Karpas-422 (cell line): ENCODE data around the gene IL1RAPL2. TPM values are rescaled to one million over a fixed set of nuclear protein-coding genes. Genes with fewer than 3 reads are reported as not detected.

Source experiments
- DNase-seq: peaks from one replicate; pipeline ENCODE4 v3.0.0-alpha.2; 2015
- H2AFZ ChIP-seq: fragments of 200-600 bp; sonication (generic); 2 replicates; pipeline ENCODE4 v1.6.1; 2014; ENCODE audit warnings: antibody characterized with exemption, low read length, mixed read lengths
- H3K27ac ChIP-seq: fragments of 200-600 bp; sonication (generic); 2 replicates; pipeline ENCODE4 v1.5.1; 2014; ENCODE audit warnings: mild to moderate bottlenecking, low read length, moderate library complexity
- H3K27me3 ChIP-seq: fragments of 200-600 bp; sonication (generic); 2 replicates; pipeline ENCODE4 v1.6.1; 2014; ENCODE audit warnings: low read length, mixed read lengths
- H3K36me3 ChIP-seq: fragments of 200-600 bp; sonication (generic); 2 replicates; pipeline ENCODE4 v1.6.1; 2014; ENCODE audit warnings: low read length, mixed read lengths; ENCODE audit not compliant: insufficient read depth
- H3K4me1 ChIP-seq: fragments of 200-600 bp; sonication (generic); 2 replicates; pipeline ENCODE4 v1.6.1; 2014; ENCODE audit warnings: mild to moderate bottlenecking, low read length, mixed read lengths
- H3K4me2 ChIP-seq: fragments of 200-600 bp; sonication (generic); 2 replicates; pipeline ENCODE4 v1.6.1; 2014; ENCODE audit warnings: low read length, low read depth, mild to moderate bottlenecking; ENCODE audit not compliant: poor library complexity, severe bottlenecking
- H3K4me3 ChIP-seq: fragments of 200-600 bp; sonication (generic); 2 replicates; pipeline ENCODE4 v1.5.1; 2014; ENCODE audit warnings: mild to moderate bottlenecking, antibody characterized with exemption, low read length, mixed read lengths
- H3K79me2 ChIP-seq: fragments of 200-600 bp; sonication (generic); 2 replicates; pipeline ENCODE4 v1.6.1; 2014; ENCODE audit warnings: mild to moderate bottlenecking, low read length, mixed read lengths
- H3K9ac ChIP-seq: fragments of 200-600 bp; sonication (generic); 2 replicates; pipeline ENCODE4 v1.6.0; 2014; ENCODE audit warnings: low read length
- H3K9me2 ChIP-seq: fragments of 200-600 bp; sonication (generic), shearing (Covaris generic); replicated peaks from 2 replicates; pipeline ENCODE4 v1.6.0; 2014; ENCODE audit warnings: mild to moderate bottlenecking, low read length, moderate library complexity; ENCODE audit not compliant: insufficient read depth
- H3K9me3 ChIP-seq: fragments of 300-700, 200-600 bp; sonication (generic); 2 replicates; pipeline ENCODE4 v1.6.1; 2014; ENCODE audit warnings: low read length, mixed read lengths
- H4K20me1 ChIP-seq: fragments of 200-600 bp; sonication (generic); 2 replicates; pipeline ENCODE4 v1.6.1; 2014; ENCODE audit warnings: mild to moderate bottlenecking, antibody characterized with exemption, low read length, low read depth; ENCODE audit not compliant: insufficient read depth
- total RNA-seq: library from RNA; depleted of rRNA; stranded (reverse); fragments of >200 nt; shearing (Covaris generic); gene quantifications from 2 replicates; pipeline ENCODE4 v1.2.3, GENCODE V29; 2014; ENCODE audit warnings: low replicate concordance

The IL1RAPL2 gene
- total RNA-seq, 1 experiment from 2014 or later = not detected

DNA sequence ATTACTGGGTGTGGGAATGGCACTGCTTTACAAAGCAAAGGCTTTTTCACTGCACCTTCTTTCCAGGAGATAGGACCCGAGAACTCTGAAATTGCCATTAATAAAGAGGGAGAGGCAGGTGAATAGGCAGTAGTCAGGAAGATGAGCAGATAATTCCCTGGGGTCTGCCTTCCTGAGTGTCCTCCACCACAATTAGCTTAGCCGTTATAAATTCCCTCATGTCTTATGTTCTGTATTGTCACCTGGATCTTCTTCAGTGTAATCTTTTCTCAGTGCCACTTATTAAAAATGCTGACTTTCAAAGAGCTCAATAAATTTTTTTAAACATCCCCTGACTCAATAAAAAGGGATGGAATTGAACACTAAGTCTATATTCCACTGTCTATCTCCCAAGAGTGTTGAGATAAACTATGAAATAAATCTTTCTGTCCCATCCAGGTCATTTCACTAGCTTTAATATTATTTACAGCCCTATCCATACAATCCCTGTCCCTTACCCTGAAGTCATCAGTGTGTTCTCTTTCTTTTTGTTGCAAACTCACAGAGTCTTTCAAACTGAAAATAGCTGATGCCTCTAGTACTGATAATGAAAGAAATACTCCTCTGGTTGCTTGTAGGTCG is 984.2 kb downstream of the IL1RAPL2 start:
- no peaks in the 10 kb centered on the region for H3K79me2 ChIP-seq
- H2AFZ ChIP-seq = no peak overlapping the region

DNA sequence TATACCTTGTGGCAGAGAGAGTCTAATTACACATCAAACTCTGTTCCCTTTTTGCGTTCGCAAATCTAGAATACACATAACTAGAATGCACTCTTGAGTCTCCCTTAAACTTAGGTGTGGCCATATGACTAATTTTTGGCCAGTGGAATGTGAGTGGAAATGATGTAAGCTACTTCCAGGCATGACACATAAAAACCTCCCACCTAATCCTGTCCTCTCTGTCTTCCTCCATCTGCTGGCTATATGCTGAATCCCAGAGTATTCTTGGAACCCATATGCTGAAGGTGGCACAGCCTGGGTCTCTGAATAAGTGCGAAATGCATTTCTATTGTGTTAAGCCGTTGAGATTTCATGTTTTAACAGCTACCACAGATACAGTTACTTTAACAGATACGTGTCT is 986.4 kb downstream of the IL1RAPL2 start:
- Histone ChIP-seq H3K9ac (no peak overlapping the region), H3K4me2 (no peak overlapping the region)

More for the DNA sequence above, 984.2 kb downstream of the IL1RAPL2 start:
- no peak overlapping the region for H3K4me2 ChIP-seq
- no peaks in the 10 kb centered on the region for H3K9me3 ChIP-seq
- H3K4me3 ChIP-seq = no peak overlapping the region
- no peaks in the 10 kb centered on the region for H3K9me2 ChIP-seq
- no peak for DNase-seq
- H4K20me1 ChIP-seq = no peaks in the 10 kb centered on the region
- H3K9ac ChIP-seq = no peak overlapping the region
- no peaks in the 10 kb centered on the region for H3K27me3 ChIP-seq
- no peak overlapping the region for H3K27ac ChIP-seq
- no peaks in the 10 kb centered on the region for H3K4me1 ChIP-seq
- H3K36me3 ChIP-seq = no peaks in the 10 kb centered on the region

DNA sequence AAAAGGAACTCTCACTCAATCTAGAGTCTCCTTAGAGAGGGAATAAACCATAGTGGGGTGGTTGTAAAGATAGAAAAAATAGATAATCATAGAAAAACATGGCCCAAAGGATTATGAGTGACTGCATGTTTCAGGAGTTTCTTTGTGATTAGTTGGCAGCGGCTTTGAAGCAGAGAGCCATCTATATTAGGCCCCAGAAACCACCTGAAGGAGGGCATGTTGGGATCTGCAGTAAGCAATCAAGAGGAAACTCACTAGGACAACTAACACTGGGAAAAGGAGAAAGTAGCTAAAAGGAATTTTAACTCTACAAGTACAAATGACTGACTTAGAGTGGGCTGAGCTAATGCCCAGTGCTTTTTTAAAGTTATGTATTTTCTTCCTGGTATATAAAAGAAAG is 987.1 kb downstream of the IL1RAPL2 start:
- no peaks in the 10 kb centered on the region for H3K27me3 ChIP-seq
- H3K9me3 ChIP-seq = no peaks in the 10 kb centered on the region
- H2AFZ ChIP-seq = no peak overlapping the region
- H4K20me1 ChIP-seq = no peaks in the 10 kb centered on the region
- DNase-seq = no peak
- no peak overlapping the region for H3K4me3 ChIP-seq
- H3K27ac ChIP-seq = no peak overlapping the region
- H3K4me2 ChIP-seq = no peak overlapping the region
- no peaks in the 10 kb centered on the region for H3K9me2 ChIP-seq
- no peaks in the 10 kb centered on the region for H3K4me1 ChIP-seq
- no peaks in the 10 kb centered on the region for H3K79me2 ChIP-seq
- H3K36me3 ChIP-seq = no peaks in the 10 kb centered on the region
- H3K9ac ChIP-seq = no peak overlapping the region

More for the DNA sequence above, 986.4 kb downstream of the IL1RAPL2 start:
- Histone ChIP-seq H3K27ac (no peak overlapping the region), H3K36me3 (no peaks in the 10 kb centered on the region), H3K9me3 (no peaks in the 10 kb centered on the region), H3K4me3 (no peak overlapping the region), H2AFZ (no peak overlapping the region), H3K79me2 (no peaks in the 10 kb centered on the region), H3K27me3 (no peaks in the 10 kb centered on the region), H3K4me1 (no peaks in the 10 kb centered on the region), H3K9me2 (no peaks in the 10 kb centered on the region), H4K20me1 (no peaks in the 10 kb centered on the region)
- no peak for DNase-seq

DNA sequence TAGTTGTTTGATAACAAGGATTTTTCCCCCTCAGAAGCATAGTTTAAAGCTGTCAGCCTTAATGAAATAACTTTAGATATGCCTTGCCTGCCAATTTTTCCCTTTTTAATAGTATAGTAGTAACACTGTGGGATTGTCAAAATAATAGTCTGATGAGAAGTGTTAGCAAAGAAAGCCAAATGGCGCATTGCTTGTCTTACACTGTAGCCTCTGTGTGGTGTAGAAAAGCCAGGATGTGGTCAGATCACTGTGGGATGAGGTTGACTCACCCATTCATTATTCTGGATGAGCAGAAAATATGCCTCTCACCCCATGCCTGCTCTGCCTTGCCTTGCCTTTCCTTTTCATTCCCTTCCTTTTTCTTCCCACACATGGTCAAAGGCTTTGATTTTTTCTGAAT is 998.5 kb downstream of the IL1RAPL2 start:
- no peak overlapping the region for H3K9ac ChIP-seq
- no peaks in the 10 kb centered on the region for H3K27me3 ChIP-seq
- H3K36me3 ChIP-seq = no peaks in the 10 kb centered on the region

DNA sequence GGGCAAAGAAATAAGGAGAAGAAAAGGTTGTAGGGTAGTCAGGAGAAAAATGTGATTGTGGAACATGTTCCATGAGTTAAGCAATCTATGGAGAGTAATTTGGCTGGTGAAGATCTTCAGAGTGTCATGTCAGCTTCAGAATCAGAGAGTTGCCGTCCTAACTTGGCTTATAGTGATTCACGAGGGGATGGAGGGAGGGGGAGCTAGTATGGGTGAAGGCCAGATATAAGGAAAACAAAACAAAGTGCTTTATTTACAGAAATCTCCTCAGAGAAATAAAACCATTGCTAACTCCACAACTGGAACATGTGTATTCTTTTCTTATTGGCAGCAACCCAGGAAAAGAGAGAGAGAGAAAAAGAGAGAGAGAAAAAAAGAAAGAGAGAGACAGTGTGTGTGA is 999.9 kb downstream of the IL1RAPL2 start:
- no peak for DNase-seq
- Histone ChIP-seq H3K9ac (no peak overlapping the region), H3K4me2 (no peak overlapping the region), H3K27ac (no peak overlapping the region), H3K9me3 (peaks cover 3% of the 10 kb centered on the region; the same call in 1 of the 2 replicates), H4K20me1 (no peaks in the 10 kb centered on the region), H2AFZ (no peak overlapping the region), H3K36me3 (no peaks in the 10 kb centered on the region), H3K9me2 (no peaks in the 10 kb centered on the region), H3K4me1 (no peaks in the 10 kb centered on the region), H3K4me3 (no peak overlapping the region), H3K27me3 (no peaks in the 10 kb centered on the region), H3K79me2 (no peaks in the 10 kb centered on the region)

More for the DNA sequence above, 998.5 kb downstream of the IL1RAPL2 start:
- H4K20me1 ChIP-seq = no peaks in the 10 kb centered on the region
- no peak overlapping the region for H3K4me3 ChIP-seq
- no peaks in the 10 kb centered on the region for H3K79me2 ChIP-seq
- H3K9me3 ChIP-seq = peaks cover 3% of the 10 kb centered on the region; the same call in 1 of the 2 replicates
- H3K4me1 ChIP-seq = no peaks in the 10 kb centered on the region
- H3K4me2 ChIP-seq = no peak overlapping the region
- H2AFZ ChIP-seq = no peak overlapping the region
- no peak overlapping the region for H3K27ac ChIP-seq
- no peaks in the 10 kb centered on the region for H3K9me2 ChIP-seq
- no peak for DNase-seq

DNA sequence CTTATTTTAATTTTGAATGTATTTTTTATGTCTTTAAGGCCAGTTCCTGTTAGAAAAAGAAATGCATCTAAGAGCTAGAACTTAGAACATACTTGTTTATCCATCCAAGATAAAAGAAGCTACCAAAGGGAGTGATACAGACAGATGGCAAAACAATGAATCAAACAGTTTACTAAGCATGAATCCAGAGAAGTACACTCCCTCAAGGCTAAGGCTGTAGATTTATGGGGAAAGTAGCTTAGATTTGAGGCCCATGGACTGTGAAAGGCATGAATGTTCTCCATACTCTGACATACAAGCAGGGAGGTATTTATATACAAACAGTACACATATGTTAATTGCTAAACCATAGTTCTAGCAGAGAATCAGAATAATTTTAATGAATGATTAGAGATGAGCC is 1001.1 kb downstream of the IL1RAPL2 start:
- Histone ChIP-seq H3K4me2 (no peak overlapping the region), H4K20me1 (no peaks in the 10 kb centered on the region), H3K9me3 (peaks cover 3% of the 10 kb centered on the region; the same call in 1 of the 2 replicates)

DNA sequence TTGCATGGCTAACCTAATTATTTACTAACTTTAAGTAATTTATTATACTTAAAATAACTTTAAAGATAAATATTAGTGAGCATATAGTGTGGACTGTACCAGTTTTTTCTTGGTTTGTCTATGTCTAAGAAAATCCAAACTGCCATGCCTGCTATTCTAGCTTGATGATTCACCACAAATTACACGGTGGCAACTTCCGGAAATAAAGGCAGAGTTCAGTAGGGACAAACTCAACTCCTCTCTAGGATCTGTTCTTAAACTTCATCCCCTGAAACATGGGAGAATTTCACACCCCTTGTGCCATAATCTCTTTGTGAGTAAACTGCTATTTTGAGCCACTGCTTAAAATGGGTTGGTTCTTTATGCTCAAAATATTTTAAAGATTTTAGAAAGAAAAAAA is 1042.7 kb downstream of the IL1RAPL2 start:
- no peaks in the 10 kb centered on the region for H3K9me2 ChIP-seq
- DNase-seq = no peak
- no peak overlapping the region for H2AFZ ChIP-seq
- no peak overlapping the region for H3K27ac ChIP-seq
- no peak overlapping the region for H3K4me2 ChIP-seq
- no peak overlapping the region for H3K4me3 ChIP-seq
- H3K4me1 ChIP-seq = no peaks in the 10 kb centered on the region
- H3K9me3 ChIP-seq = peaks cover 20% of the 10 kb centered on the region
- no peaks in the 10 kb centered on the region for H3K79me2 ChIP-seq
- no peaks in the 10 kb centered on the region for H3K36me3 ChIP-seq
- H3K9ac ChIP-seq = no peak overlapping the region
- no peaks in the 10 kb centered on the region for H4K20me1 ChIP-seq
- no peaks in the 10 kb centered on the region for H3K27me3 ChIP-seq

More for the DNA sequence above, 1001.1 kb downstream of the IL1RAPL2 start:
- H3K27ac ChIP-seq = no peak overlapping the region
- no peak for DNase-seq
- no peaks in the 10 kb centered on the region for H3K4me1 ChIP-seq
- H3K9ac ChIP-seq = no peak overlapping the region
- no peaks in the 10 kb centered on the region for H3K9me2 ChIP-seq
- H3K79me2 ChIP-seq = no peaks in the 10 kb centered on the region
- H3K27me3 ChIP-seq = no peaks in the 10 kb centered on the region
- H3K4me3 ChIP-seq = no peak overlapping the region
- H2AFZ ChIP-seq = no peak overlapping the region
- no peaks in the 10 kb centered on the region for H3K36me3 ChIP-seq

DNA sequence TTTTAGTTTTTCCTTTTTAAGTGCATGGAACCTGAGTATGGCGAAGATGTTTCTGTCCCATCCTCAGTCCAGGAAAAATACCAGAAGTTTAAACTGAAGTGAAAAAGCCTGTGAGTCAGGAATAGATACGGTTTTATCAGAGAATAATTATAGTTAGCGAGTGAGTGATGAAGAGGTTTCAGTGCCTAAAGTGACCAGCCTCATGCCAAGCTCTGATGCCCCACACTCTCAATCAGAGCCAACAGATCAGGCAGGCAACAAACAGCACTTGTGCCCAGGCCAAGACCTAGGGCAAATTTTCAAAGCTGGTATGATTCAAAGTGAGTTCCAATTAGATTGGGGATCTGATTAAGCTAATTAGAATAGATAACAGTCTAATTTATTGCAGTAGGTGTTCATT is 1043.5 kb downstream of the IL1RAPL2 start:
- H3K4me1 ChIP-seq = no peaks in the 10 kb centered on the region
- no peak overlapping the region for H2AFZ ChIP-seq
- no peak overlapping the region for H3K27ac ChIP-seq
- no peaks in the 10 kb centered on the region for H3K79me2 ChIP-seq
- H3K4me2 ChIP-seq = no peak overlapping the region
- no peaks in the 10 kb centered on the region for H4K20me1 ChIP-seq
- no peak for DNase-seq
- no peak overlapping the region for H3K9ac ChIP-seq
- H3K4me3 ChIP-seq = no peak overlapping the region
- H3K9me2 ChIP-seq = no peaks in the 10 kb centered on the region
- peaks cover 20% of the 10 kb centered on the region for H3K9me3 ChIP-seq
- no peaks in the 10 kb centered on the region for H3K27me3 ChIP-seq
- no peaks in the 10 kb centered on the region for H3K36me3 ChIP-seq
